ENCODE measurements around the gene ARAF.

DNA sequence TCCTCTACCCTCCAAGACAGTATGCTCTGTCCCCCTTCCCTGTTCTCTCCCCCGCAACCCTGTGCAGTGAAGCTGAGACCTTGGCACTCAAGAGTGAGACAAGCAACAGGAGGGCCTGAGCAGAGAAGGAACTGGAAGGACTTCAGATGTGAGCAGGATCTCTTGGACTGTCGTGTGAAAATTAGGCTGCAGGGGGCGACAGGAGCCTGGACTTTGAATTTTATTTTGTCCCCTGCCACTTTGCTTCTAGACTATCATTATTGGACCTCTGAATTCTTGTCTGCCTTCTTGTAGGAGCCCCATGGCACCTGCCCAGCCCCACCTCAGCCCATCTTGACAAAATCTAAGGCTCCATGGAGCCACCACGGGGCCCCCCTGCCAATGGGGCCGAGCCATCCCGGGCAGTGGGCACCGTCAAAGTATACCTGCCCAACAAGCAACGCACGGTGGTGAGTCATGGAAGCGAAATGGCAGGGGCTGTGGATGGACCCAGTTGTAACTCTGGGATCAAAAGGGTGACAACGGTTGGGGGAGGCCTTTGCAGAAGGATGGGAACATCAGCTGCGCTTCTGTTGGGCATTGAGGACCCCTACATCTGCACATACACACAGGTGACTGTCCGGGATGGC is 1.7 kb downstream of the ARAF start:
- TF ChIP-seq, protein P1, sequence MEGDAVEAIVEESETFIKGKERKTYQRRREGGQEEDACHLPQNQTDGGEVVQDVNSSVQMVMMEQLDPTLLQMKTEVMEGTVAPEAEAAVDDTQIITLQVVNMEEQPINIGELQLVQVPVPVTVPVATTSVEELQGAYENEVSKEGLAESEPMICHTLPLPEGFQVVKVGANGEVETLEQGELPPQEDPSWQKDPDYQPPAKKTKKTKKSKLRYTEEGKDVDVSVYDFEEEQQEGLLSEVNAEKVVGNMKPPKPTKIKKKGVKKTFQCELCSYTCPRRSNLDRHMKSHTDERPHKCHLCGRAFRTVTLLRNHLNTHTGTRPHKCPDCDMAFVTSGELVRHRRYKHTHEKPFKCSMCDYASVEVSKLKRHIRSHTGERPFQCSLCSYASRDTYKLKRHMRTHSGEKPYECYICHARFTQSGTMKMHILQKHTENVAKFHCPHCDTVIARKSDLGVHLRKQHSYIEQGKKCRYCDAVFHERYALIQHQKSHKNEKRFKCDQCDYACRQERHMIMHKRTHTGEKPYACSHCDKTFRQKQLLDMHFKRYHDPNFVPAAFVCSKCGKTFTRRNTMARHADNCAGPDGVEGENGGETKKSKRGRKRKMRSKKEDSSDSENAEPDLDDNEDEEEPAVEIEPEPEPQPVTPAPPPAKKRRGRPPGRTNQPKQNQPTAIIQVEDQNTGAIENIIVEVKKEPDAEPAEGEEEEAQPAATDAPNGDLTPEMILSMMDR (IDR thresholded peaks at IDR 0.05; ENCODE audit: poor library complexity, severe bottlenecking): peak; percentile 9
- TF ChIP-seq EP300 (conservative IDR thresholded peaks at IDR 0.05; ENCODE audit: poor library complexity, severe bottlenecking): no peak
- TF ChIP-seq RAD21 (conservative IDR thresholded peaks at IDR 0.05): no peak
- no peak for TF ChIP-seq POLR2AphosphoS5 (IDR thresholded peaks at IDR 0.05)
- TF ChIP-seq MXI1 (conservative IDR thresholded peaks at IDR 0.05; ENCODE audit: poor library complexity, severe bottlenecking): no peak
- TF ChIP-seq TAF1 (IDR thresholded peaks at IDR 0.05; ENCODE audit: low read depth): no peak
- no peak for TF ChIP-seq EZH2 (IDR thresholded peaks at IDR 0.05; ENCODE audit: borderline replicate concordance, insufficient read depth, low read length, poor library complexity, severe bottlenecking)
- TF ChIP-seq SMC3 (conservative IDR thresholded peaks at IDR 0.05; ENCODE audit: poor library complexity): no peak
- TF ChIP-seq, protein P2, sequence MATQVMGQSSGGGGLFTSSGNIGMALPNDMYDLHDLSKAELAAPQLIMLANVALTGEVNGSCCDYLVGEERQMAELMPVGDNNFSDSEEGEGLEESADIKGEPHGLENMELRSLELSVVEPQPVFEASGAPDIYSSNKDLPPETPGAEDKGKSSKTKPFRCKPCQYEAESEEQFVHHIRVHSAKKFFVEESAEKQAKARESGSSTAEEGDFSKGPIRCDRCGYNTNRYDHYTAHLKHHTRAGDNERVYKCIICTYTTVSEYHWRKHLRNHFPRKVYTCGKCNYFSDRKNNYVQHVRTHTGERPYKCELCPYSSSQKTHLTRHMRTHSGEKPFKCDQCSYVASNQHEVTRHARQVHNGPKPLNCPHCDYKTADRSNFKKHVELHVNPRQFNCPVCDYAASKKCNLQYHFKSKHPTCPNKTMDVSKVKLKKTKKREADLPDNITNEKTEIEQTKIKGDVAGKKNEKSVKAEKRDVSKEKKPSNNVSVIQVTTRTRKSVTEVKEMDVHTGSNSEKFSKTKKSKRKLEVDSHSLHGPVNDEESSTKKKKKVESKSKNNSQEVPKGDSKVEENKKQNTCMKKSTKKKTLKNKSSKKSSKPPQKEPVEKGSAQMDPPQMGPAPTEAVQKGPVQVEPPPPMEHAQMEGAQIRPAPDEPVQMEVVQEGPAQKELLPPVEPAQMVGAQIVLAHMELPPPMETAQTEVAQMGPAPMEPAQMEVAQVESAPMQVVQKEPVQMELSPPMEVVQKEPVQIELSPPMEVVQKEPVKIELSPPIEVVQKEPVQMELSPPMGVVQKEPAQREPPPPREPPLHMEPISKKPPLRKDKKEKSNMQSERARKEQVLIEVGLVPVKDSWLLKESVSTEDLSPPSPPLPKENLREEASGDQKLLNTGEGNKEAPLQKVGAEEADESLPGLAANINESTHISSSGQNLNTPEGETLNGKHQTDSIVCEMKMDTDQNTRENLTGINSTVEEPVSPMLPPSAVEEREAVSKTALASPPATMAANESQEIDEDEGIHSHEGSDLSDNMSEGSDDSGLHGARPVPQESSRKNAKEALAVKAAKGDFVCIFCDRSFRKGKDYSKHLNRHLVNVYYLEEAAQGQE (IDR thresholded peaks at IDR 0.05; ENCODE audit: borderline replicate concordance): no peak

Measured in neural cell (in vitro differentiated cells).